ENCODE measurements around the gene COG2.
"Not testable (repeated sequence)": the region's sequence is repeated elsewhere in the genome, so short reads cannot be mapped to it uniquely, and the experiment has no call there.

The COG2 gene

GRCh38 chr1:230696722-230697437 is 54.6 kb downstream of the COG2 start:
- H3K4me3 Mint-ChIP-seq: no peak overlapping the region
- H3K27me3 Mint-ChIP-seq: no peaks in the 10 kb centered on the region
- H3K4me1 Mint-ChIP-seq (ENCODE audit: low read depth): no peaks in the 10 kb centered on the region
- peaks cover 20% of the 10 kb centered on the region for H3K36me3 Mint-ChIP-seq (ENCODE audit: low read depth)
- no peaks in the 10 kb centered on the region for H3K9me3 Mint-ChIP-seq
- no peak overlapping the region for H3K27ac Mint-ChIP-seq

GRCh38 chr1:230698130-230698529 is 55.8 kb downstream of the COG2 start:
- H3K9me3 Mint-ChIP-seq: no peaks in the 10 kb centered on the region
- H3K4me1 Mint-ChIP-seq (ENCODE audit: low read depth): no peaks in the 10 kb centered on the region
- H3K4me3 Mint-ChIP-seq: no peak overlapping the region
- H3K36me3 Mint-ChIP-seq (ENCODE audit: low read depth): peaks cover 9% of the 10 kb centered on the region
- no peaks in the 10 kb centered on the region for H3K27me3 Mint-ChIP-seq
- no peak overlapping the region for H3K27ac Mint-ChIP-seq

DNA sequence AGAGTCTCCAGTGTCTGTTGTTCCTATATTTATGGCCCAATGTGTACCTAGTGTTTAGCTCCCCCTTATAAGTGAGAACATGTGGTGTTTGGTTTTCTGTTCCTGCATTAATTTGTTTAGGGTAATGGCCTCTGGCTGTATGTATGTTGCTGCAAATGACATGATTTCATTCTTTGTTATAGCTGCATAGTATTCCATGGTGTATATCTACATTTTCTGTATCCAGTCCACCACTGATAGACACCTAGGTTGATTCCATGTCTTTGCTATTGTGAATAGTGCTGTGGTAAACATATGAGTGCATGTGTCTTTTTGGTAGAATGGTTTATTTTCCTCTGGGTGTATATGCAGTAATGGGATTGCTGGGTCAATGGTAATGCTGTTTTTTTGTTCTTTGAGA is 56.7 kb downstream of the COG2 start:
- H3K27ac Mint-ChIP-seq; H3K9me3 Mint-ChIP-seq; H3K4me1 Mint-ChIP-seq (ENCODE audit: low read depth); H3K27me3 Mint-ChIP-seq; H3K4me3 Mint-ChIP-seq; H3K36me3 Mint-ChIP-seq (ENCODE audit: low read depth): not testable (repeated sequence)

DNA sequence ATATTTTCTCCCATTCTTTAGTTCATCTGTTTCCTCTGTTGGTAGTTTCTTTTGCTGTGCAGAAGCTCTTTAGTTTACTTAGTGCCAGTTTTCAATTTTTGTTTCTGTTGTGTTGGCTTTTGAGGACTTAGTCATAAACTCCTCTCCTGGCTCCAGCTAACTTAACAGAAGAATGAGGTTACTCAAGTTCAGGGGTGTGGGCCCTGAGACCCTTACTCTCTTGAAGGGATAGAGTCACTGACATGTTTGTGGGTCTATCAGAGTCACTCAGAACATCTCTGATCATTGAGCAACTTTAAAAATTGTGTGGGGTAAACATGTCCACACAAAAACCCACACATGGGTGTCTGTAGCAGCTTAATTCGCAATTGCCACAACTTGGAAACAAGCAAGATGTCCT is 57.4 kb downstream of the COG2 start:
- Mint-ChIP-seq H3K36me3 (ENCODE audit: low read depth) (no peaks in the 10 kb centered on the region), H3K27ac (no peak overlapping the region), H3K27me3 (peaks cover under 1% of the 10 kb centered on the region), H3K4me3 (no peak overlapping the region), H3K4me1 (ENCODE audit: low read depth) (no peaks in the 10 kb centered on the region), H3K9me3 (no peaks in the 10 kb centered on the region)

GRCh38 chr1:230700132-230700531 is 57.9 kb downstream of the COG2 start:
- Mint-ChIP-seq H3K27me3 (peaks cover 3% of the 10 kb centered on the region), H3K9me3 (no peaks in the 10 kb centered on the region), H3K4me3 (no peak overlapping the region), H3K4me1 (ENCODE audit: low read depth) (no peaks in the 10 kb centered on the region), H3K27ac (no peak overlapping the region), H3K36me3 (ENCODE audit: low read depth) (no peaks in the 10 kb centered on the region)

DNA sequence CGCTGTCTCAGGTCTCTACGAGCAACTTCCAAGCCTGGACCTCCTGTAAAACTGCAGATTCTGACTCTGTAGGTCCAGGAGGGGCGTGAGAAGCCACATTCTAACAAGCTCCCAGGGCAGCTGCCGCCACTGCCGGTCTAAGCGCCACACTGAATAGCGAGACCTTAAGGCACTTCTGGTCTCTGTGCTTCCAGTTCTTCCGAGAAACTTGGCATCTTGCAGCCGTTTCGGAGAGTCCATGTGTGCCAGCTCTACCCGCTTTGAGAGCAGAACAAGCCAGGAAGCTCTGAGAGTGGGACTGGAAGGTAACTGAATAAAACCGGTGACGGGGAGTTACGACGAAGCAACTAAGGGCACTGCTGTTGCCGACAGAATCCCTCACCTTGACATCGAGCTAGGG is 59.2 kb downstream of the COG2 start:
- no peaks in the 10 kb centered on the region for H3K4me1 Mint-ChIP-seq (ENCODE audit: low read depth)
- H3K9me3 Mint-ChIP-seq: no peaks in the 10 kb centered on the region
- H3K27ac Mint-ChIP-seq: no peak overlapping the region
- no peaks in the 10 kb centered on the region for H3K36me3 Mint-ChIP-seq (ENCODE audit: low read depth)
- no peak overlapping the region for H3K4me3 Mint-ChIP-seq
- H3K27me3 Mint-ChIP-seq: peaks cover 3% of the 10 kb centered on the region

GRCh38 chr1:230701895-230702768 is 59.9 kb downstream of the COG2 start:
- no peaks in the 10 kb centered on the region for H3K36me3 Mint-ChIP-seq (ENCODE audit: low read depth)
- H3K4me3 Mint-ChIP-seq: no peak overlapping the region
- H3K27me3 Mint-ChIP-seq: peaks cover 3% of the 10 kb centered on the region
- no peak overlapping the region for H3K27ac Mint-ChIP-seq
- no peaks in the 10 kb centered on the region for H3K9me3 Mint-ChIP-seq
- H3K4me1 Mint-ChIP-seq (ENCODE audit: low read depth): no peaks in the 10 kb centered on the region

GRCh38 chr1:230702934-230703678 is 60.8 kb downstream of the COG2 start:
- no peaks in the 10 kb centered on the region for H3K9me3 Mint-ChIP-seq
- no peaks in the 10 kb centered on the region for H3K36me3 Mint-ChIP-seq (ENCODE audit: low read depth)
- H3K27me3 Mint-ChIP-seq: peaks cover 9% of the 10 kb centered on the region
- H3K4me3 Mint-ChIP-seq: no peak overlapping the region
- no peak overlapping the region for H3K27ac Mint-ChIP-seq
- no peaks in the 10 kb centered on the region for H3K4me1 Mint-ChIP-seq (ENCODE audit: low read depth)

GRCh38 chr1:230703679-230704385 is 61.6 kb downstream of the COG2 start:
- no peaks in the 10 kb centered on the region for H3K36me3 Mint-ChIP-seq (ENCODE audit: low read depth)
- peaks cover 16% of the 10 kb centered on the region for H3K27me3 Mint-ChIP-seq
- no peaks in the 10 kb centered on the region for H3K4me1 Mint-ChIP-seq (ENCODE audit: low read depth)
- no peaks in the 10 kb centered on the region for H3K9me3 Mint-ChIP-seq
- H3K27ac Mint-ChIP-seq: no peak overlapping the region
- no peak overlapping the region for H3K4me3 Mint-ChIP-seq

DNA sequence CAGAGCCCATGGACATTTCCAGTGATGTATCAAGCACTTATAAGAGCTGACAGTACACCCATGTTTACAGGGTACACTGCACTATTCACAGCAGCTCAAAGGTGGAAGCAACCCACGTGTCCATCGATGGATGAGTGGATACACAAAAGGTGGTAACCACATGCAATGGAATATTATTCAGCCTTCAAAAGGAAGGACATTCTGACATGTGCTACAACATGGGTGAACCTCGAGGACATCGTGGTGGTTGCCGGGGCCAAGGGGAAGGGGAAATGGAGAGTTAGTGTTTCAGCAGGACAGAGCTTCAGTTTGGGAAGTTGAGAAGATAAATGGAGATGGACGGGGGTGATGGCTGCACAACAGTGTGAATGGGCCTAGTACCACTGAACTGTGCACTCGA is 62.5 kb downstream of the COG2 start:
- no peaks in the 10 kb centered on the region for H3K4me1 Mint-ChIP-seq (ENCODE audit: low read depth)
- no peak overlapping the region for H3K27ac Mint-ChIP-seq
- no peak overlapping the region for H3K4me3 Mint-ChIP-seq
- no peaks in the 10 kb centered on the region for H3K36me3 Mint-ChIP-seq (ENCODE audit: low read depth)
- peaks cover 18% of the 10 kb centered on the region for H3K27me3 Mint-ChIP-seq
- no peaks in the 10 kb centered on the region for H3K9me3 Mint-ChIP-seq

- no peaks in the 10 kb centered on the region for H3K9me3 Mint-ChIP-seq
- H3K27me3 Mint-ChIP-seq: peaks cover 18% of the 10 kb centered on the region
- no peaks in the 10 kb centered on the region for H3K4me1 Mint-ChIP-seq (ENCODE audit: low read depth)
- no peaks in the 10 kb centered on the region for H3K36me3 Mint-ChIP-seq (ENCODE audit: low read depth)
- H3K4me3 Mint-ChIP-seq: no peak overlapping the region
- no peak overlapping the region for H3K27ac Mint-ChIP-seq
Measured at GRCh38 chr1:230705289-230706019, 63.2 kb downstream of the COG2 start.

DNA sequence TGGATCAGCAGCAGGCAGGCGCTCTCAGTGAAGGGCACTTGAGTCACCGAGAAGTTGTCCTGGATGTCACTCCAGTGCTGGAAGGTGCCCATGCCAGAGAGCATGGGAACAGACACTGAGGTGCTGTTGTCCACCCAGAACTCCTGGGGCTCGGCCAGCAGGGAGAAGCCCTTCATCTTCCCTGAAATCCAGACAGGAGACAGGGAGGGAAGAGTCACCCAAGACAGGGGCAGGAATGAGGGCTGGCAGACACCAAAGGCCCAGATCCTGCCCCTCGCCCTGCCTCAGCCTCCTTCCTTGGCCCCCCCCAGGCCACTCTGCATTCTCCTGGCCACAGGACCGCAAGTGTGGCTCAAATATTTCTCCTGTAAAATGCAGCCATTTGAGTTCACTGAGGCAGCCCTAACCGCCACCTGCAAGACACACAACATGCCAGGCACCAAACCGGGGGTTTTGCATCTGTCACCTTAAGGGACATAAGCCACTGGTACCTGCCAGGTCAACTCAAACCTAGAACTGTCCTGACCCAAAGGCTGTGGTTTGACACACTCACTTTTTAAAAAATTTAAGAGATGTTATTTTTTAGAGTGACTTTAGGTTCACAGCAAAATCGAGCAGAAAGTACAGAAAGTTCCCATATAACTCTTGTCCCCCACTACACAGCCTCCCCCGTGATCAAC is 63.9 kb downstream of the COG2 start:
- Mint-ChIP-seq H3K4me3 (no peak overlapping the region), H3K27me3 (peaks cover 18% of the 10 kb centered on the region), H3K36me3 (ENCODE audit: low read depth) (no peaks in the 10 kb centered on the region), H3K4me1 (ENCODE audit: low read depth) (no peaks in the 10 kb centered on the region), H3K27ac (no peak overlapping the region), H3K9me3 (no peaks in the 10 kb centered on the region)

- Mint-ChIP-seq H3K36me3 (ENCODE audit: low read depth) (no peaks in the 10 kb centered on the region), H3K9me3 (no peaks in the 10 kb centered on the region), H3K4me1 (ENCODE audit: low read depth) (no peaks in the 10 kb centered on the region), H3K4me3 (no peak overlapping the region), H3K27me3 (peaks cover 18% of the 10 kb centered on the region), H3K27ac (no peak overlapping the region)
Measured at GRCh38 chr1:230706887-230707731, 64.8 kb downstream of the COG2 start.
